Cardiac ventricle fibroblast (primary cell): ENCODE results near the gene DBNL. TPM values are rescaled to one million over a fixed set of nuclear protein-coding genes. Genes with fewer than 3 reads are reported as not detected.

Experiments used
- total RNA-seq: library from RNA; depleted of rRNA; stranded (reverse); fragments of >200 nt; gene quantifications from 2 replicates; pipeline ENCODE4 v1.2.3, GENCODE V29; 2015

The DBNL gene
- 82.4 and 90.7 TPM in 2 replicates for total RNA-seq

DNA sequence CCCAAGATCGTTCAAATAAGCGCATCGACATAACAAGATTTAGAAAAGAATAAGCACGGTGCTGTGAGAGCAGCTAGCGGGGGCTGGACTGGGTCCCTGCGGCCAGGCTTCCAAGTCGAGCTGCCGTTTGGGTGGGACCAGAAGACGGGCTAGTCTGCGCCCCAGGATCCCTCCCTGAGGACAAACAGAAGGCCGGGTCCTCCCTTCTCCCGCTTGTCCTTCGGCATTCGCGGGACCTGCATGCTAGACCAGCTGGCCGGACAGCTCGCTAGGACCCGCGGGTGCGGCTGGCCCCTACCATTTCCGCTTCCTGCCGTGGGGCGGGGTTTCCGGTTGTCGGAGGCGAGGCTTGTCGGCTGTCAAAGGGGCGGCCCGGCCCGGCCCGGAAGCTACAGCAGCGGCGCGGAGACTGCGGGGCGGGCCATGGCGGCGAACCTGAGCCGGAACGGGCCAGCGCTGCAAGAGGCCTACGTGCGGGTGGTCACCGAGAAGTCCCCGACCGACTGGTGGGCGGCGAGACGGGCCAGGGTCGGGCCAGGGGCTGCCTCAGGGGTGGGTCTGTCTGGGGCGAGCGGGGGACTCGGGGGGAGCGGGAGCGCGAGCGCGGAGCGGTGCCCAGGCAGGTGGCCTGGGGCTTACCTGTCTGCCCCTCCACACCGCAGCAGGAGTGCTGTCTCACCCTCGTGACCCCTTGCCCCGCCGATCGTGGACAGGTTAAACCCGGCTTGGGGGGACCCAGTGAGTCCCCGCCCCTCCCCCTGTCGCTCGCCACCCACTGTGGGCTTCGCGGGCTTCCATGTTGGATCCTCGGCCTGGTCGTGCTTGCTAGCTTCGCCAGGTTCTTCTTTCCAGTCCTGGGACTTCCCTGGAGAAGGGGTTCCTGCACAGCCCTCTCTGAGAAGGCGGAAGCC is at the start of gene DBNL:
Gene DBNL, plus strand, starts transcription at position 388 of the 911 bp plus-strand sequence. Its CDS starts 36 bp downstream, at position 424.

DNA sequence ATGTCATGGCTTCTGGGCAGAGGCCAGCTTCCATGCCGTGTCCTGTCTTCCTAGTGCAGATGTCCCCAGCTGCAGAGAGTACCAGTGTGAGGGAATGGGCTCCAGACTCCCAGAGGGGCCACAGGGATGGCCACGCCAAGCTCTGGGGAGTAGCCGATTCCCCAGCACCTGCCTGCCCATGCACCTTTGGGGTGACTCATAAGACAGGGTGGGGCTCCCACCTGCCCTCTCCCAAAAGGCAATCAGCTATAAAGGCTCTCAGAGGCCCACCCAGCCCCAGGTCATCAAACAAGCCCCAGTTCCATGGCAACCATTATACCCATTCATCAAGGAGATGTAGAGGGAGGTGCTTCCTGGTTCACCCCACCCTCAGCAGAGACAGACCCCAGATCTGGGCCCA is 47.0 kb upstream of the DBNL start, which contains the start of gene SPDYE1:
Gene SPDYE1, plus strand, starts transcription at position 366 of the 400 bp plus-strand sequence. CDS start 2,053 bp downstream, outside the sequence.

DNA sequence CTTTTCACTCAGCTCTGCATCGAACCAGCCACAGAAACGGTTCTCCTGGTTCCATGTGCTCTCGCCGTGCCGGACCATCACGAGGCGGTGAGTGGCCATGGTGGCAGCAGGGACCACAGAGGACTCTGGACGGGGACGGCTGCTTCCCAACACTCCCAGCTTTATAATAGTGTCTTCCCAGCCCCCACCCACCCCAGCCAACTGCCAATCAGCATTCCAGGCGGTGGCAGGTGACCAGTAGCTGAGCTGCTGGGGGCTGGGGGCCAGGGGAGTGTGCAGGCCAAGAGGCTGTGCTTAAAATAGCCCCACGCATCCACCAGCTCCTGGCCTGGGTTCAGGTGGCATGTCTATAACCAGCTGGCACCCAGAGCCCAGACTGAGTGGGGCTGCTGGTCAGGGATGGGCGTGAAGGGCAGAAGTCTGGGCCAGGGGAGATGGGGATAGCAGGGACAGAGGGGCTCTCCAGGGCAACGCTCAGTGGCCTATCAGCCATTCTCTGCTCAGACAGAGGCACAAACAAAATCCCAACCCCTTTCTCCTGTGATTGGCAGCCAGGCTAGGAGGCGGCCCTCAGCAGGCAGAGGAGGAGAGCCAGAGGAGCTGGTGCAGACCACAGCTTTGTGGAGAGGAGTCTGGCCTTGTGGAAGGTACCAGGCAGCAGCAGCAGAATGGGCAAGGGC is 21.1 kb downstream of the DBNL start, which contains the start of gene PGAM2:
Gene PGAM2, minus strand, starts transcription at position 137 of the 680 bp plus-strand sequence. Its CDS starts 38 bp downstream, at position 99.

DNA sequence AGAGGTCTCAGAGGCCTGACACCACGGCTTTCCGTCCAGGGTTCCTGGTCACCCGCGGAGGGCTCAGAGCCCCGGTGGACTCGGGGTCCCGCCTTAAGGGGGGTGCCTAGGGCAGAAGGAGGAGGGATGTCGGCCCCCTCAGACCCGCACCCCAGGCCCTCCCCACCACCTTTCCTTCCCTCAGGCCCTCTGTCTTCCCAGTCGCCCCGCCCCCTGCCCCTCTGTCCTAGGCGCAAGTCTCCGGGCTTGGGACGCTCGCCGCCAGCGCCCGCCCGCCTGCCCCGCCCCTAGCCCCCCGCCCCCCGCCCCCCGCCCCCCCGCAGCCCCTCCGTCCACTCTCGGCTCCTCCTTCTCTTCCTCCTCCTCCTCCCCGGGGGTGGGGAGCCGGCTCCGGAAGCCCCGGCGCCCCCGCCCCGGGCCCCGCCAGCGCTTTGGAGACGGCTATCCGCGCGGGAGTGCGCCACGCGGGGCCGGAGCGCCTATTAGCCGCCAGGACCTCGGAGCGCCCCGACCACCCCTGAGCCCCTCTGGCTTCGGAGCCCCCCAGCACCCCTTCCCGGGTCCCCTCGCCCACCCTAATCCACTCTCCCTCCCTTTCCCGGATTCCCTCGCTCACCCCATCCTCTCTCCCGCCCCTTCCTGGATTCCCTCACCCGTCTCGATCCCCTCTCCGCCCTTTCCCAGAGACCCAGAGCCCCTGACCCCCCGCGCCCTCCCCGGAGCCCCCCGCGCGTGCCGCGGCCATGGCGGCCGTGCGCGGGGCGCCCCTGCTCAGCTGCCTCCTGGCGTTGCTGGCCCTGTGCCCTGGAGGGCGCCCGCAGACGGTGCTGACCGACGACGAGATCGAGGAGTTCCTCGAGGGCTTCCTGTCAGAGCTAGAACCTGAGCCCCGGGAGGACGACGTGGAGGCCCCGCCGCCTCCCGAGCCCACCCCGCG is 59.7 kb downstream of the DBNL start, which contains the start of gene AEBP1:
Gene AEBP1, plus strand, starts transcription at position 423 of the 937 bp plus-strand sequence. Its CDS starts 321 bp downstream, at position 744.

Other genes starting within 250 kb of the DBNL start
- 100 and 104 TPM in 2 replicates for gene MRPS24, start 175.2 kb upstream of the DBNL start, total RNA-seq
- gene URGCP, start 138.1 kb upstream of the DBNL start, total RNA-seq, result 14.0 and 19.8 TPM in 2 replicates
- gene UBE2D4, start 118.3 kb upstream of the DBNL start, total RNA-seq, result 10.6 and 17.2 TPM in 2 replicates
- gene SPDYE1, start 46.8 kb upstream of the DBNL start, total RNA-seq, result not detected in 2 replicates
- not detected in 2 replicates for gene PGAM2, start 20.9 kb downstream of the DBNL start, total RNA-seq
- 19.3 and 27.1 TPM in 2 replicates for gene POLM, start 37.8 kb downstream of the DBNL start, total RNA-seq
- gene AEBP1, start 59.6 kb downstream of the DBNL start, total RNA-seq, result 165 and 178 TPM in 2 replicates
- gene POLD2, start 78.8 kb downstream of the DBNL start, total RNA-seq, result 55.4 and 58.2 TPM in 2 replicates
- not detected in 2 replicates for gene MYL7, start 96.6 kb downstream of the DBNL start, total RNA-seq
- gene GCK, start 144.7 kb downstream of the DBNL start, total RNA-seq, result 0.20 and 0.69 TPM in 2 replicates
- gene YKT6, start 156.3 kb downstream of the DBNL start, total RNA-seq, result 58.7 and 63.3 TPM in 2 replicates